LNCaP clone FGC (cell line): ENCODE data around the gene LHX2.

Experiments used
- DNase-seq: peaks from one replicate; pipeline ENCODE4 v3.0.0-alpha.2; 2011; ENCODE audit warnings: low read depth
- H3K4me3 ChIP-seq: 2 replicates; pipeline ENCODE4 v1.5.1; 2011; ENCODE audit warnings: mild to moderate bottlenecking, low read depth, low read length, control low read depth
- CTCF ChIP-seq: IDR thresholded peaks from 2 replicates; pipeline ENCODE4 v1.5.1; 2012; ENCODE audit warnings: mild to moderate bottlenecking; ENCODE audit not compliant: control insufficient read depth, insufficient read depth; ENCODE audit errors: extremely low read depth

The LHX2 gene

GRCh38 chr9:124000161-124000783, 11.3 kb upstream of the LHX2 start:
- TF ChIP-seq CTCF: no peak
- DNase-seq: no peak
- H3K4me3 ChIP-seq: no peak overlapping the region

GRCh38 chr9:124000784-124001457, 10.6 kb upstream of the LHX2 start:
- no peak for TF ChIP-seq CTCF
- DNase-seq: no peak
- H3K4me3 ChIP-seq: no peak overlapping the region

GRCh38 chr9:124001458-124001799, 10.1 kb upstream of the LHX2 start:
- no peak overlapping the region for H3K4me3 ChIP-seq
- no peak for DNase-seq
- no peak for TF ChIP-seq CTCF

GRCh38 chr9:124001866-124002525, 9.6 kb upstream of the LHX2 start:
- no peak for DNase-seq
- no peak overlapping the region for H3K4me3 ChIP-seq
- TF ChIP-seq CTCF: no peak

- TF ChIP-seq CTCF: no peak
- DNase-seq: no peak
- no peak overlapping the region for H3K4me3 ChIP-seq
Measured at GRCh38 chr9:124003636-124004349, 7.8 kb upstream of the LHX2 start.

GRCh38 chr9:124004593-124004992, 7.0 kb upstream of the LHX2 start:
- no peak for TF ChIP-seq CTCF
- H3K4me3 ChIP-seq: no peak overlapping the region
- no peak for DNase-seq
